DND-41 (cell line): ENCODE measurements around the gene ANKRD33.

Experiments
- EZH2 ChIP-seq: IDR thresholded peaks from 3 replicates; pipeline ENCODE4 v1.6.1; 2012; ENCODE audit warnings: borderline replicate concordance, low read depth, mild to moderate bottlenecking, moderate library complexity, low read length, inconsistent platforms; ENCODE audit not compliant: severe bottlenecking
- TF ChIP-seq, protein P1 (sequence below): IDR thresholded peaks from 2 replicates; pipeline ENCODE4 v1.5.1; 2012; ENCODE audit warnings: borderline replicate concordance, low read length, moderate library complexity, mild to moderate bottlenecking; ENCODE audit not compliant: poor library complexity, severe bottlenecking; ENCODE audit errors: extremely low read depth

DNA sequence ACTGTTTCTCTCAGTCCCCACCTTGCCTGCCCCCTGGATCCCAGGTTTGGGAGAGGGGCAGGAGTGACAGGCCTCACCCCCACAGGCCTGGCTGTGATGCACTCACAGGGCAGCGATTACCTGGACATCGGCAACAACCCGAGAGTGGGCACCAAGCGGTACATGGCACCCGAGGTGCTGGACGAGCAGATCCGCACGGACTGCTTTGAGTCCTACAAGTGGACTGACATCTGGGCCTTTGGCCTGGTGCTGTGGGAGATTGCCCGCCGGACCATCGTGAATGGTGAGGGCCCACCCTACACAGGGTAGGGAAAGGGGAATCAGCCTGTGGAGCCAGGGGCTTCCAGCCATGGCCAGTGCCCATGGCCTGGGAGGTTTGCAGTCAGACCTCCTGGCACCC lies 28.0 kb downstream of the ANKRD33 start:
- TF ChIP-seq, protein P1, sequence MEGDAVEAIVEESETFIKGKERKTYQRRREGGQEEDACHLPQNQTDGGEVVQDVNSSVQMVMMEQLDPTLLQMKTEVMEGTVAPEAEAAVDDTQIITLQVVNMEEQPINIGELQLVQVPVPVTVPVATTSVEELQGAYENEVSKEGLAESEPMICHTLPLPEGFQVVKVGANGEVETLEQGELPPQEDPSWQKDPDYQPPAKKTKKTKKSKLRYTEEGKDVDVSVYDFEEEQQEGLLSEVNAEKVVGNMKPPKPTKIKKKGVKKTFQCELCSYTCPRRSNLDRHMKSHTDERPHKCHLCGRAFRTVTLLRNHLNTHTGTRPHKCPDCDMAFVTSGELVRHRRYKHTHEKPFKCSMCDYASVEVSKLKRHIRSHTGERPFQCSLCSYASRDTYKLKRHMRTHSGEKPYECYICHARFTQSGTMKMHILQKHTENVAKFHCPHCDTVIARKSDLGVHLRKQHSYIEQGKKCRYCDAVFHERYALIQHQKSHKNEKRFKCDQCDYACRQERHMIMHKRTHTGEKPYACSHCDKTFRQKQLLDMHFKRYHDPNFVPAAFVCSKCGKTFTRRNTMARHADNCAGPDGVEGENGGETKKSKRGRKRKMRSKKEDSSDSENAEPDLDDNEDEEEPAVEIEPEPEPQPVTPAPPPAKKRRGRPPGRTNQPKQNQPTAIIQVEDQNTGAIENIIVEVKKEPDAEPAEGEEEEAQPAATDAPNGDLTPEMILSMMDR, result no peak
- TF ChIP-seq EZH2, result no peak
